ENCODE results near the gene JPH2.
A peak's percentile ranks its signal among the peaks of the same experiment; 100 is the strongest.

Gene JPH2

GRCh38 chr20:44186201-44186600 is 787 bp downstream of the JPH2 start:
- Histone ChIP-seq H3K4me1 (ENCODE audit: control insufficient read depth, insufficient read depth, low read length) (peaks cover 14% of the 10 kb centered on the region), H3K27me3 (ENCODE audit: control insufficient read depth, insufficient read depth, low read length) (peaks cover 7% of the 10 kb centered on the region; the same call in 1 of the 2 replicates), H3K9ac (ENCODE audit: low read depth, low read length) (no peak overlapping the region), H3K36me3 (ENCODE audit: control insufficient read depth, insufficient read depth, low read length) (no peaks in the 10 kb centered on the region), H3K27ac (ENCODE audit: low read depth, low read length) (no peak overlapping the region), H3K4me3 (ENCODE audit: low read depth, low read length) (no peak overlapping the region), H3K9me3 (ENCODE audit: control insufficient read depth, insufficient read depth, low read length) (no peaks in the 10 kb centered on the region)

- no peaks in the 10 kb centered on the region for H3K9me3 ChIP-seq (ENCODE audit: control insufficient read depth, insufficient read depth, low read length)
- H3K27ac ChIP-seq (ENCODE audit: low read depth, low read length) = no peak overlapping the region
- no peak overlapping the region for H3K4me3 ChIP-seq (ENCODE audit: low read depth, low read length)
- H3K27me3 ChIP-seq (ENCODE audit: control insufficient read depth, insufficient read depth, low read length) = peaks cover 7% of the 10 kb centered on the region; the same call in 1 of the 2 replicates
- H3K36me3 ChIP-seq (ENCODE audit: control insufficient read depth, insufficient read depth, low read length) = no peaks in the 10 kb centered on the region
- peaks cover 21% of the 10 kb centered on the region for H3K4me1 ChIP-seq (ENCODE audit: control insufficient read depth, insufficient read depth, low read length)
- no peak overlapping the region for H3K9ac ChIP-seq (ENCODE audit: low read depth, low read length)
Observed at GRCh38 chr20:44185574-44185973, 1.4 kb downstream of the JPH2 start.

- Histone ChIP-seq H3K9me3 (ENCODE audit: control insufficient read depth, insufficient read depth, low read length) (no peaks in the 10 kb centered on the region), H3K27ac (ENCODE audit: low read depth, low read length) (no peak overlapping the region), H3K36me3 (ENCODE audit: control insufficient read depth, insufficient read depth, low read length) (no peaks in the 10 kb centered on the region), H3K4me3 (ENCODE audit: low read depth, low read length) (no peak overlapping the region), H3K27me3 (ENCODE audit: control insufficient read depth, insufficient read depth, low read length) (peaks cover 7% of the 10 kb centered on the region; the same call in 1 of the 2 replicates), H3K9ac (ENCODE audit: low read depth, low read length) (no peak overlapping the region), H3K4me1 (ENCODE audit: control insufficient read depth, insufficient read depth, low read length) (peaks cover 23% of the 10 kb centered on the region)
Observed at GRCh38 chr20:44183282-44183681, 3.7 kb downstream of the JPH2 start.

- H3K4me1 ChIP-seq (ENCODE audit: control insufficient read depth, insufficient read depth, low read length) = peaks cover 21% of the 10 kb centered on the region
- no peaks in the 10 kb centered on the region for H3K36me3 ChIP-seq (ENCODE audit: control insufficient read depth, insufficient read depth, low read length)
- H3K4me3 ChIP-seq (ENCODE audit: low read depth, low read length) = no peak overlapping the region
- no peaks in the 10 kb centered on the region for H3K9me3 ChIP-seq (ENCODE audit: control insufficient read depth, insufficient read depth, low read length)
- H3K9ac ChIP-seq (ENCODE audit: low read depth, low read length) = no peak overlapping the region
- no peak overlapping the region for H3K27ac ChIP-seq (ENCODE audit: low read depth, low read length)
- H3K27me3 ChIP-seq (ENCODE audit: control insufficient read depth, insufficient read depth, low read length) = peaks cover 3% of the 10 kb centered on the region; the same call in 1 of the 2 replicates
Observed at GRCh38 chr20:44182863-44183262, 4.1 kb downstream of the JPH2 start.

GRCh38 chr20:44182135-44182765 is 4.7 kb downstream of the JPH2 start:
- Histone ChIP-seq H3K4me1 (ENCODE audit: control insufficient read depth, insufficient read depth, low read length) (peaks cover 15% of the 10 kb centered on the region), H3K36me3 (ENCODE audit: control insufficient read depth, insufficient read depth, low read length) (no peaks in the 10 kb centered on the region)

GRCh38 chr20:44181611-44182010 is 5.4 kb downstream of the JPH2 start:
- no peak overlapping the region for H3K9ac ChIP-seq (ENCODE audit: low read depth, low read length)
- H3K4me3 ChIP-seq (ENCODE audit: low read depth, low read length) = no peak overlapping the region
- no peaks in the 10 kb centered on the region for H3K27me3 ChIP-seq (ENCODE audit: control insufficient read depth, insufficient read depth, low read length)
- peaks cover 14% of the 10 kb centered on the region for H3K4me1 ChIP-seq (ENCODE audit: control insufficient read depth, insufficient read depth, low read length)
- H3K9me3 ChIP-seq (ENCODE audit: control insufficient read depth, insufficient read depth, low read length) = no peaks in the 10 kb centered on the region
- no peak overlapping the region for H3K27ac ChIP-seq (ENCODE audit: low read depth, low read length)
- H3K36me3 ChIP-seq (ENCODE audit: control insufficient read depth, insufficient read depth, low read length) = no peaks in the 10 kb centered on the region

More at GRCh38 chr20:44182135-44182765, 4.7 kb downstream of the JPH2 start:
- no peak overlapping the region for H3K4me3 ChIP-seq (ENCODE audit: low read depth, low read length)
- no peak overlapping the region for H3K9ac ChIP-seq (ENCODE audit: low read depth, low read length)
- no peak overlapping the region for H3K27ac ChIP-seq (ENCODE audit: low read depth, low read length)
- H3K9me3 ChIP-seq (ENCODE audit: control insufficient read depth, insufficient read depth, low read length) = no peaks in the 10 kb centered on the region
- H3K27me3 ChIP-seq (ENCODE audit: control insufficient read depth, insufficient read depth, low read length) = no peaks in the 10 kb centered on the region

- H3K36me3 ChIP-seq (ENCODE audit: control insufficient read depth, insufficient read depth, low read length) = no peaks in the 10 kb centered on the region
- no peak overlapping the region for H3K9ac ChIP-seq (ENCODE audit: low read depth, low read length)
- no peak overlapping the region for H3K4me3 ChIP-seq (ENCODE audit: low read depth, low read length)
- H3K9me3 ChIP-seq (ENCODE audit: control insufficient read depth, insufficient read depth, low read length) = no peaks in the 10 kb centered on the region
- peaks cover 14% of the 10 kb centered on the region for H3K4me1 ChIP-seq (ENCODE audit: control insufficient read depth, insufficient read depth, low read length)
- peak overlapping the region; percentile 59 for H3K27ac ChIP-seq (ENCODE audit: low read depth, low read length)
- H3K27me3 ChIP-seq (ENCODE audit: control insufficient read depth, insufficient read depth, low read length) = no peaks in the 10 kb centered on the region
Observed at GRCh38 chr20:44180814-44181213, 6.2 kb downstream of the JPH2 start.

GRCh38 chr20:44176833-44177534 is 10.0 kb downstream of the JPH2 start:
- H3K9me3 ChIP-seq (ENCODE audit: control insufficient read depth, insufficient read depth, low read length) = no peaks in the 10 kb centered on the region
- no peak overlapping the region for H3K27ac ChIP-seq (ENCODE audit: low read depth, low read length)
- no peaks in the 10 kb centered on the region for H3K27me3 ChIP-seq (ENCODE audit: control insufficient read depth, insufficient read depth, low read length)
- no peaks in the 10 kb centered on the region for H3K36me3 ChIP-seq (ENCODE audit: control insufficient read depth, insufficient read depth, low read length)
- H3K4me3 ChIP-seq (ENCODE audit: low read depth, low read length) = no peak overlapping the region
- H3K4me1 ChIP-seq (ENCODE audit: control insufficient read depth, insufficient read depth, low read length) = peaks cover 14% of the 10 kb centered on the region
- H3K9ac ChIP-seq (ENCODE audit: low read depth, low read length) = no peak overlapping the region

GRCh38 chr20:44174996-44175765 is 11.8 kb downstream of the JPH2 start:
- no peaks in the 10 kb centered on the region for H3K27me3 ChIP-seq (ENCODE audit: control insufficient read depth, insufficient read depth, low read length)
- no peak overlapping the region for H3K27ac ChIP-seq (ENCODE audit: low read depth, low read length)
- no peak overlapping the region for H3K9ac ChIP-seq (ENCODE audit: low read depth, low read length)
- H3K4me1 ChIP-seq (ENCODE audit: control insufficient read depth, insufficient read depth, low read length) = no peaks in the 10 kb centered on the region
- H3K4me3 ChIP-seq (ENCODE audit: low read depth, low read length) = no peak overlapping the region
- H3K36me3 ChIP-seq (ENCODE audit: control insufficient read depth, insufficient read depth, low read length) = no peaks in the 10 kb centered on the region
- H3K9me3 ChIP-seq (ENCODE audit: control insufficient read depth, insufficient read depth, low read length) = no peaks in the 10 kb centered on the region

GRCh38 chr20:44173846-44174245 is 13.1 kb downstream of the JPH2 start:
- H3K9me3 ChIP-seq (ENCODE audit: control insufficient read depth, insufficient read depth, low read length) = no peaks in the 10 kb centered on the region
- H3K4me3 ChIP-seq (ENCODE audit: low read depth, low read length) = no peak overlapping the region
- no peaks in the 10 kb centered on the region for H3K4me1 ChIP-seq (ENCODE audit: control insufficient read depth, insufficient read depth, low read length)

GRCh38 chr20:44173116-44173515 is 13.9 kb downstream of the JPH2 start:
- Histone ChIP-seq H3K9ac (ENCODE audit: low read depth, low read length) (no peak overlapping the region), H3K27ac (ENCODE audit: low read depth, low read length) (no peak overlapping the region), H3K4me1 (ENCODE audit: control insufficient read depth, insufficient read depth, low read length) (no peaks in the 10 kb centered on the region), H3K4me3 (ENCODE audit: low read depth, low read length) (no peak overlapping the region), H3K9me3 (ENCODE audit: control insufficient read depth, insufficient read depth, low read length) (no peaks in the 10 kb centered on the region), H3K27me3 (ENCODE audit: control insufficient read depth, insufficient read depth, low read length) (no peaks in the 10 kb centered on the region), H3K36me3 (ENCODE audit: control insufficient read depth, insufficient read depth, low read length) (no peaks in the 10 kb centered on the region)

More at GRCh38 chr20:44173846-44174245, 13.1 kb downstream of the JPH2 start:
- Histone ChIP-seq H3K27me3 (ENCODE audit: control insufficient read depth, insufficient read depth, low read length) (no peaks in the 10 kb centered on the region), H3K27ac (ENCODE audit: low read depth, low read length) (no peak overlapping the region), H3K36me3 (ENCODE audit: control insufficient read depth, insufficient read depth, low read length) (no peaks in the 10 kb centered on the region), H3K9ac (ENCODE audit: low read depth, low read length) (no peak overlapping the region)
